T follicular helper cell (primary cell): Measurements from ENCODE around the gene PDZRN4.
"Not testable (repeated sequence)": the region's sequence is repeated elsewhere in the genome, so short reads cannot be mapped to it uniquely, and the experiment has no call there.

Experiments
- DNase-seq: peaks from one replicate; pipeline ENCODE4 v3.0.0-alpha.2; 2020; ENCODE audit warnings: low read depth
- total RNA-seq, 2 experiments: gene quantifications; one replicate each; lab custom pipeline; 2026; lab: John Stamatoyannopoulos, UW

The PDZRN4 gene
- total RNA-seq, result 0 reads per million in 2 experiments

- DNase-seq, result no peak
These were observed at the start of gene PDZRN4 for GRCh38 chr12:41188058-41188840. Gene PDZRN4 (plus strand): TSS chr12:41188320.

- no peak for DNase-seq
These were observed 48.0 kb upstream of the PDZRN4 start for GRCh38 chr12:41140117-41140516.

GRCh38 chr12:41141104-41141503 is 47.0 kb upstream of the PDZRN4 start:
- no peak for DNase-seq

GRCh38 chr12:41142376-41142775 is 45.7 kb upstream of the PDZRN4 start:
- DNase-seq, result no peak

- no peak for DNase-seq
These were observed 36.3 kb upstream of the PDZRN4 start for GRCh38 chr12:41151793-41152192.

GRCh38 chr12:41162461-41162860 is 25.7 kb upstream of the PDZRN4 start:
- no peak for DNase-seq

- DNase-seq, result no peak
These were observed 20.4 kb upstream of the PDZRN4 start for GRCh38 chr12:41167701-41168100.

- no peak for DNase-seq
These were observed 13.5 kb upstream of the PDZRN4 start for GRCh38 chr12:41174602-41175001.

- DNase-seq, result not testable (repeated sequence)
These were observed 8.6 kb upstream of the PDZRN4 start for GRCh38 chr12:41179507-41179906.

GRCh38 chr12:41184864-41185263 is 3.3 kb upstream of the PDZRN4 start:
- DNase-seq, result no peak

- DNase-seq, result no peak
These were observed 2.1 kb upstream of the PDZRN4 start for GRCh38 chr12:41186026-41186425.

GRCh38 chr12:41188841-41189394 is 798 bp downstream of the PDZRN4 start:
- no peak for DNase-seq

- DNase-seq, result no peak
These were observed 1.5 kb downstream of the PDZRN4 start for GRCh38 chr12:41189395-41190251.

GRCh38 chr12:41190338-41190737 is 2.2 kb downstream of the PDZRN4 start:
- no peak for DNase-seq

GRCh38 chr12:41191549-41191948 is 3.4 kb downstream of the PDZRN4 start:
- DNase-seq, result not testable (repeated sequence)

- no peak for DNase-seq
These were observed 5.2 kb downstream of the PDZRN4 start for GRCh38 chr12:41193311-41193710.

- no peak for DNase-seq
These were observed 13.9 kb downstream of the PDZRN4 start for GRCh38 chr12:41202051-41202450.

GRCh38 chr12:41205070-41205709 is 17.1 kb downstream of the PDZRN4 start:
- no peak for DNase-seq

- no peak for DNase-seq
These were observed 18.2 kb downstream of the PDZRN4 start for GRCh38 chr12:41206298-41206697.

GRCh38 chr12:41211448-41211847 is 23.3 kb downstream of the PDZRN4 start:
- no peak for DNase-seq

GRCh38 chr12:41212625-41213024 is 24.5 kb downstream of the PDZRN4 start:
- no peak for DNase-seq

GRCh38 chr12:41213107-41213506 is 25.0 kb downstream of the PDZRN4 start:
- no peak for DNase-seq
